GM23338 (cell line): ENCODE results near the gene COG7. TPM values are rescaled to one million over a fixed set of nuclear protein-coding genes. Genes with fewer than 3 reads are reported as not detected.

ENCODE experiments used
- ATAC-seq: fragments of 200-7000 bp; cut with Tn5 transposase; 3 replicates; pipeline ENCODE4 v1.9.1; 2020
- DNase-seq: peaks from one replicate; pipeline ENCODE4 v3.0.0-alpha.2; 2015; ENCODE audit warnings: low spot score
- H2AFZ ChIP-seq: fragments of 200-600 bp; sonication (generic); 2 replicates; pipeline ENCODE4 v1.8.0; 2016; ENCODE audit warnings: antibody characterized with exemption, mild to moderate bottlenecking, moderate library complexity
- H3F3A ChIP-seq: fragments of 200-600 bp; sonication (generic); replicated peaks from 2 replicates; pipeline ENCODE4 v1.8.0; 2017; ENCODE audit warnings: antibody characterized with exemption, mixed run types, low read depth
- H3K27ac ChIP-seq: fragments of 200-600 bp; sonication (generic); 2 replicates; pipeline ENCODE4 v1.6.1; 2016; ENCODE audit warnings: low read depth
- H3K27me3 ChIP-seq: fragments of 200-600 bp; sonication (generic); 2 replicates; pipeline ENCODE4 v1.8.0; 2016; ENCODE audit warnings: mild to moderate bottlenecking, mixed run types, moderate library complexity; ENCODE audit not compliant: insufficient read depth
- H3K36me3 ChIP-seq: fragments of 200-600 bp; sonication (generic); 2 replicates; pipeline ENCODE4 v1.8.0; 2016; ENCODE audit warnings: mild to moderate bottlenecking; ENCODE audit not compliant: insufficient read depth
- H3K4me1 ChIP-seq: fragments of 200-600 bp; sonication (generic); 2 replicates; pipeline ENCODE4 v1.8.0; 2016; ENCODE audit warnings: mild to moderate bottlenecking, moderate library complexity; ENCODE audit not compliant: insufficient read depth
- H3K4me2 ChIP-seq: fragments of 200-600 bp; sonication (generic); 2 replicates; pipeline ENCODE4 v1.7.1; 2017; ENCODE audit warnings: mixed run types
- H3K4me3 ChIP-seq: fragments of 200-600 bp; sonication (generic); 2 replicates; pipeline ENCODE4 v1.6.1; 2016; ENCODE audit warnings: mixed run types
- H3K79me2 ChIP-seq: fragments of 200-600 bp; sonication (generic); replicated peaks from 2 replicates; pipeline ENCODE4 v1.8.0; 2017; ENCODE audit warnings: mild to moderate bottlenecking; ENCODE audit not compliant: insufficient read depth
- H3K9me2 ChIP-seq: fragments of 200-600 bp; sonication (generic); 2 replicates; pipeline ENCODE4 v1.8.0; 2017; ENCODE audit not compliant: insufficient read depth
- H4K20me1 ChIP-seq: fragments of 200-600 bp; sonication (generic); replicated peaks from 2 replicates; pipeline ENCODE4 v1.8.0; 2017; ENCODE audit warnings: mild to moderate bottlenecking; ENCODE audit not compliant: insufficient read depth
- H3K27ac Mint-ChIP-seq: 2 replicates; pipeline ENCODE4 v1.8.0; 2020; ENCODE audit warnings: inconsistent platforms, mild to moderate bottlenecking, moderate library complexity, mixed read lengths
- H3K27me3 Mint-ChIP-seq: 3 replicates; pipeline ENCODE4 v1.8.0; 2022; ENCODE audit warnings: low read depth, mild to moderate bottlenecking, moderate library complexity, mixed read lengths, inconsistent platforms; ENCODE audit not compliant: insufficient read depth, poor library complexity
- H3K36me3 Mint-ChIP-seq: 3 replicates; pipeline ENCODE4 v1.8.0; 2021; ENCODE audit warnings: low read depth, mild to moderate bottlenecking, inconsistent platforms, moderate library complexity, mixed read lengths
- H3K4me1 Mint-ChIP-seq: 3 replicates; pipeline ENCODE4 v1.8.0; 2020; ENCODE audit warnings: mild to moderate bottlenecking, inconsistent platforms, mixed read lengths
- H3K4me3 Mint-ChIP-seq: 3 replicates; pipeline ENCODE4 v1.8.0; 2021; ENCODE audit warnings: moderate library complexity, mild to moderate bottlenecking, inconsistent platforms, mixed read lengths
- H3K9me3 Mint-ChIP-seq: 3 replicates; pipeline ENCODE4 v1.8.0; 2020; ENCODE audit warnings: moderate library complexity, mild to moderate bottlenecking, inconsistent platforms, mixed read lengths
- CREB1 ChIP-seq: fragments of 250-450 bp; sonication (Bioruptor Pico); IDR thresholded peaks from 2 replicates; pipeline ENCODE4 v1.5.0; 2020; ENCODE audit warnings: low read depth, mild to moderate bottlenecking, moderate library complexity
- EZH2 ChIP-seq: fragments of 200-600 bp; sonication (generic); IDR thresholded peaks from one replicate; pipeline ENCODE4 v1.8.0; 2017; ENCODE audit warnings: antibody characterized with exemption, mild to moderate bottlenecking, low read depth; ENCODE audit not compliant: unreplicated experiment
- EZH2phosphoT487 ChIP-seq: fragments of 200-600 bp; sonication (generic); IDR thresholded peaks from one replicate; pipeline ENCODE4 v1.8.1; 2018; ENCODE audit warnings: antibody characterized with exemption; ENCODE audit not compliant: unreplicated experiment
- JUNB ChIP-seq: IDR thresholded peaks from one replicate; pipeline ENCODE4 v1.6.1; 2016; ENCODE audit warnings: antibody characterized with exemption; ENCODE audit not compliant: unreplicated experiment
- NANOG ChIP-seq: IDR thresholded peaks from 2 replicates; pipeline ENCODE4 v1.6.1; 2016; ENCODE audit warnings: antibody characterized with exemption, borderline replicate concordance
- POLR2AphosphoS5 ChIP-seq: IDR thresholded peaks from 2 replicates; pipeline ENCODE4 v1.6.1; 2016; ENCODE audit warnings: antibody characterized with exemption, low read depth
- STAT1 ChIP-seq: IDR thresholded peaks from one replicate; pipeline ENCODE4 v1.6.1; 2016; ENCODE audit warnings: antibody characterized with exemption; ENCODE audit not compliant: unreplicated experiment
- ZNF114 ChIP-seq: fragments of 250-450 bp; sonication (Bioruptor Pico); IDR thresholded peaks from 2 replicates; pipeline ENCODE4 v1.5.0; 2020; ENCODE audit warnings: mild to moderate bottlenecking, moderate library complexity
- ZNF331 ChIP-seq: fragments of 250-450 bp; sonication (Bioruptor Pico); IDR thresholded peaks from 2 replicates; pipeline ENCODE4 v1.5.0; 2020; ENCODE audit warnings: low read depth, mild to moderate bottlenecking, moderate library complexity
- polyA plus RNA-seq: library from polyadenylated mRNA; unstranded; fragments of >200 nt; fragmentation: Nextera tagmentation; extraction: Ambion mirVana; gene quantifications from 2 replicates; pipeline ENCODE4 v1.2.1, GENCODE V29; 2016
- total RNA-seq: library from RNA; depleted of rRNA; stranded (reverse); fragments of >200 nt; shearing (Covaris generic); gene quantifications from 2 replicates; pipeline ENCODE4 v1.2.3, GENCODE V29; 2014
- TF ChIP-seq, protein P1 (sequence below), 2 experiments: fragments of 200-600 bp in 1 of 2; sonication (generic) in 1 of 2; conservative IDR thresholded peaks; 2 replicates each; pipeline versions ENCODE4 v1.5.1 to v1.6.1; 2016 to 2017; ENCODE audit warnings: antibody characterized with exemption in 2 of 2, low read depth in 2 of 2, mild to moderate bottlenecking in 2 of 2, moderate library complexity in 1 of 2
- TF ChIP-seq, protein P2 (sequence below): IDR thresholded peaks from 2 replicates; pipeline ENCODE4 v1.6.1; 2016; ENCODE audit warnings: antibody characterized with exemption
- TF ChIP-seq, protein P3 (sequence below): fragments of 250-450 bp; sonication (Bioruptor Pico); IDR thresholded peaks from 2 replicates; pipeline ENCODE4 v1.5.0; 2020; ENCODE audit warnings: mild to moderate bottlenecking, moderate library complexity
- TF ChIP-seq, protein P4 (sequence below): IDR thresholded peaks from one replicate; pipeline ENCODE4 v1.6.1; 2018; ENCODE audit warnings: antibody characterized with exemption; ENCODE audit not compliant: unreplicated experiment

COG7 gene
- total and polyA plus RNA-seq, 2 experiments from 2014 or later = 9.2 to 20.0 TPM

DNA sequence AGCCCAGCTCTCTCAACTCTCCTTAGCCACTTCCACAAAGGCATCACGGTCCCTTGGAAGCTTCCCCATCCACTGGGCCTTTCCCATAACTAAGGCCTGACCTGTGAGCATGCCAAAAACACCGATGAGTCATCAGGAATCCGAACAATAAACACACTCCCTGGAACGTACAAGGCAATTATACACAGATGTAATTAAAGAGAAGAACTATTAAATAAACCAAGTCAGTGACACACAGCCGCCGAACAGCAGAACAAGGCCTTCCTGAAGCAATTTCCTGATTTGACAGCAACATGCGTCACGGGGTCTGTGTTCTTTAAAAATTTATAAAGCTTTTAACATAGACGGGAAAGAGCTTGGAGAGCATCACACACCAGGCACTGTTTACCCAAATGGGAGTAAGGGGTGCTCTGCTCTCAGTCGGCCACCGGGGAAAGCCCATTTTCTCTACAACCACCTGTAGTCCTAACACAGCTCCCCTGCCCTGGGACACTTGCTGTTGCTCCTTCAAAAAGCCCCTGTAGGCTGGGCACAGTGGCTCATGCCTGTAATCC is 29.4 kb downstream of the COG7 start:
- peak; percentile 86 for ATAC-seq
- peaks cover 10% of the 10 kb centered on the region for H3K4me1 Mint-ChIP-seq
- Histone ChIP-seq H3K9me2 (no peaks in the 10 kb centered on the region), H2AFZ (no peak overlapping the region), H4K20me1 (no peaks in the 10 kb centered on the region), H3F3A (no peaks in the 10 kb centered on the region), H3K4me1 (peaks cover 12% of the 10 kb centered on the region; the same call in 1 of the 2 replicates), H3K79me2 (no peaks in the 10 kb centered on the region), H3K4me2 (no peak overlapping the region), H3K27me3 (no peaks in the 10 kb centered on the region), H3K27ac (no peak overlapping the region), H3K36me3 (no peaks in the 10 kb centered on the region), H3K4me3 (no peak overlapping the region)
- H3K4me3 Mint-ChIP-seq = no peak overlapping the region
- H3K36me3 Mint-ChIP-seq = peaks cover 14% of the 10 kb centered on the region
- TF ChIP-seq, protein P1, sequence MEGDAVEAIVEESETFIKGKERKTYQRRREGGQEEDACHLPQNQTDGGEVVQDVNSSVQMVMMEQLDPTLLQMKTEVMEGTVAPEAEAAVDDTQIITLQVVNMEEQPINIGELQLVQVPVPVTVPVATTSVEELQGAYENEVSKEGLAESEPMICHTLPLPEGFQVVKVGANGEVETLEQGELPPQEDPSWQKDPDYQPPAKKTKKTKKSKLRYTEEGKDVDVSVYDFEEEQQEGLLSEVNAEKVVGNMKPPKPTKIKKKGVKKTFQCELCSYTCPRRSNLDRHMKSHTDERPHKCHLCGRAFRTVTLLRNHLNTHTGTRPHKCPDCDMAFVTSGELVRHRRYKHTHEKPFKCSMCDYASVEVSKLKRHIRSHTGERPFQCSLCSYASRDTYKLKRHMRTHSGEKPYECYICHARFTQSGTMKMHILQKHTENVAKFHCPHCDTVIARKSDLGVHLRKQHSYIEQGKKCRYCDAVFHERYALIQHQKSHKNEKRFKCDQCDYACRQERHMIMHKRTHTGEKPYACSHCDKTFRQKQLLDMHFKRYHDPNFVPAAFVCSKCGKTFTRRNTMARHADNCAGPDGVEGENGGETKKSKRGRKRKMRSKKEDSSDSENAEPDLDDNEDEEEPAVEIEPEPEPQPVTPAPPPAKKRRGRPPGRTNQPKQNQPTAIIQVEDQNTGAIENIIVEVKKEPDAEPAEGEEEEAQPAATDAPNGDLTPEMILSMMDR (conservative IDR thresholded peaks at IDR 0.05; ENCODE audit: low read depth in 2 of 2) = no peak
- TF ChIP-seq, protein P2, sequence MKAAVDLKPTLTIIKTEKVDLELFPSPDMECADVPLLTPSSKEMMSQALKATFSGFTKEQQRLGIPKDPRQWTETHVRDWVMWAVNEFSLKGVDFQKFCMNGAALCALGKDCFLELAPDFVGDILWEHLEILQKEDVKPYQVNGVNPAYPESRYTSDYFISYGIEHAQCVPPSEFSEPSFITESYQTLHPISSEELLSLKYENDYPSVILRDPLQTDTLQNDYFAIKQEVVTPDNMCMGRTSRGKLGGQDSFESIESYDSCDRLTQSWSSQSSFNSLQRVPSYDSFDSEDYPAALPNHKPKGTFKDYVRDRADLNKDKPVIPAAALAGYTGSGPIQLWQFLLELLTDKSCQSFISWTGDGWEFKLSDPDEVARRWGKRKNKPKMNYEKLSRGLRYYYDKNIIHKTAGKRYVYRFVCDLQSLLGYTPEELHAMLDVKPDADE = no peak
- no peak for TF ChIP-seq STAT1
- TF ChIP-seq POLR2AphosphoS5 = no peak
- TF ChIP-seq EZH2phosphoT487 = no peak
- TF ChIP-seq EZH2 = no peak
- no peak for TF ChIP-seq ZNF331 (CRISPR knock-in tag)
- TF ChIP-seq JUNB = no peak
- TF ChIP-seq, protein P3, sequence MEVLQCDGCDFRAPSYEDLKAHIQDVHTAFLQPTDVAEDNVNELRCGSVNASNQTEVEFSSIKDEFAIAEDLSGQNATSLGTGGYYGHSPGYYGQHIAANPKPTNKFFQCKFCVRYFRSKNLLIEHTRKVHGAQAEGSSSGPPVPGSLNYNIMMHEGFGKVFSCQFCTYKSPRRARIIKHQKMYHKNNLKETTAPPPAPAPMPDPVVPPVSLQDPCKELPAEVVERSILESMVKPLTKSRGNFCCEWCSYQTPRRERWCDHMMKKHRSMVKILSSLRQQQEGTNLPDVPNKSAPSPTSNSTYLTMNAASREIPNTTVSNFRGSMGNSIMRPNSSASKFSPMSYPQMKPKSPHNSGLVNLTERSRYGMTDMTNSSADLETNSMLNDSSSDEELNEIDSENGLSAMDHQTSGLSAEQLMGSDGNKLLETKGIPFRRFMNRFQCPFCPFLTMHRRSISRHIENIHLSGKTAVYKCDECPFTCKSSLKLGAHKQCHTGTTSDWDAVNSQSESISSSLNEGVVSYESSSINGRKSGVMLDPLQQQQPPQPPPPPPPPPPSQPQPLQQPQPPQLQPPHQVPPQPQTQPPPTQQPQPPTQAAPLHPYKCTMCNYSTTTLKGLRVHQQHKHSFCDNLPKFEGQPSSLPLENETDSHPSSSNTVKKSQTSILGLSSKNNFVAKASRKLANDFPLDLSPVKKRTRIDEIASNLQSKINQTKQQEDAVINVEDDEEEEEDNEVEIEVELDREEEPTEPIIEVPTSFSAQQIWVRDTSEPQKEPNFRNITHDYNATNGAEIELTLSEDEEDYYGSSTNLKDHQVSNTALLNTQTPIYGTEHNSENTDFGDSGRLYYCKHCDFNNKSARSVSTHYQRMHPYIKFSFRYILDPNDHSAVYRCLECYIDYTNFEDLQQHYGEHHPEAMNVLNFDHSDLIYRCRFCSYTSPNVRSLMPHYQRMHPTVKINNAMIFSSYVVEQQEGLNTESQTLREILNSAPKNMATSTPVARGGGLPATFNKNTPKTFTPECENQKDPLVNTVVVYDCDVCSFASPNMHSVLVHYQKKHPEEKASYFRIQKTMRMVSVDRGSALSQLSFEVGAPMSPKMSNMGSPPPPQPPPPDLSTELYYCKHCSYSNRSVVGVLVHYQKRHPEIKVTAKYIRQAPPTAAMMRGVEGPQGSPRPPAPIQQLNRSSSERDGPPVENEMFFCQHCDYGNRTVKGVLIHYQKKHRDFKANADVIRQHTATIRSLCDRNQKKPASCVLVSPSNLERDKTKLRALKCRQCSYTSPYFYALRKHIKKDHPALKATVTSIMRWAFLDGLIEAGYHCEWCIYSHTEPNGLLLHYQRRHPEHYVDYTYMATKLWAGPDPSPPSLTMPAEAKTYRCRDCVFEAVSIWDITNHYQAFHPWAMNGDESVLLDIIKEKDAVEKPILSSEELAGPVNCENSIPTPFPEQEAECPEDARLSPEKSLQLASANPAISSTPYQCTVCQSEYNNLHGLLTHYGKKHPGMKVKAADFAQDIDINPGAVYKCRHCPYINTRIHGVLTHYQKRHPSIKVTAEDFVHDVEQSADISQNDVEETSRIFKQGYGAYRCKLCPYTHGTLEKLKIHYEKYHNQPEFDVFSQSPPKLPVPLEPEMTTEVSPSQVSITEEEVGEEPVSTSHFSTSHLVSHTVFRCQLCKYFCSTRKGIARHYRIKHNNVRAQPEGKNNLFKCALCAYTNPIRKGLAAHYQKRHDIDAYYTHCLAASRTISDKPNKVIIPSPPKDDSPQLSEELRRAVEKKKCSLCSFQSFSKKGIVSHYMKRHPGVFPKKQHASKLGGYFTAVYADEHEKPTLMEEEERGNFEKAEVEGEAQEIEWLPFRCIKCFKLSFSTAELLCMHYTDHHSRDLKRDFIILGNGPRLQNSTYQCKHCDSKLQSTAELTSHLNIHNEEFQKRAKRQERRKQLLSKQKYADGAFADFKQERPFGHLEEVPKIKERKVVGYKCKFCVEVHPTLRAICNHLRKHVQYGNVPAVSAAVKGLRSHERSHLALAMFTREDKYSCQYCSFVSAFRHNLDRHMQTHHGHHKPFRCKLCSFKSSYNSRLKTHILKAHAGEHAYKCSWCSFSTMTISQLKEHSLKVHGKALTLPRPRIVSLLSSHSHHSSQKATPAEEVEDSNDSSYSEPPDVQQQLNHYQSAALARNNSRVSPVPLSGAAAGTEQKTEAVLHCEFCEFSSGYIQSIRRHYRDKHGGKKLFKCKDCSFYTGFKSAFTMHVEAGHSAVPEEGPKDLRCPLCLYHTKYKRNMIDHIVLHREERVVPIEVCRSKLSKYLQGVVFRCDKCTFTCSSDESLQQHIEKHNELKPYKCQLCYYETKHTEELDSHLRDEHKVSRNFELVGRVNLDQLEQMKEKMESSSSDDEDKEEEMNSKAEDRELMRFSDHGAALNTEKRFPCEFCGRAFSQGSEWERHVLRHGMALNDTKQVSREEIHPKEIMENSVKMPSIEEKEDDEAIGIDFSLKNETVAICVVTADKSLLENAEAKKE (CRISPR knock-in tag) = no peak
- TF ChIP-seq, protein P4, sequence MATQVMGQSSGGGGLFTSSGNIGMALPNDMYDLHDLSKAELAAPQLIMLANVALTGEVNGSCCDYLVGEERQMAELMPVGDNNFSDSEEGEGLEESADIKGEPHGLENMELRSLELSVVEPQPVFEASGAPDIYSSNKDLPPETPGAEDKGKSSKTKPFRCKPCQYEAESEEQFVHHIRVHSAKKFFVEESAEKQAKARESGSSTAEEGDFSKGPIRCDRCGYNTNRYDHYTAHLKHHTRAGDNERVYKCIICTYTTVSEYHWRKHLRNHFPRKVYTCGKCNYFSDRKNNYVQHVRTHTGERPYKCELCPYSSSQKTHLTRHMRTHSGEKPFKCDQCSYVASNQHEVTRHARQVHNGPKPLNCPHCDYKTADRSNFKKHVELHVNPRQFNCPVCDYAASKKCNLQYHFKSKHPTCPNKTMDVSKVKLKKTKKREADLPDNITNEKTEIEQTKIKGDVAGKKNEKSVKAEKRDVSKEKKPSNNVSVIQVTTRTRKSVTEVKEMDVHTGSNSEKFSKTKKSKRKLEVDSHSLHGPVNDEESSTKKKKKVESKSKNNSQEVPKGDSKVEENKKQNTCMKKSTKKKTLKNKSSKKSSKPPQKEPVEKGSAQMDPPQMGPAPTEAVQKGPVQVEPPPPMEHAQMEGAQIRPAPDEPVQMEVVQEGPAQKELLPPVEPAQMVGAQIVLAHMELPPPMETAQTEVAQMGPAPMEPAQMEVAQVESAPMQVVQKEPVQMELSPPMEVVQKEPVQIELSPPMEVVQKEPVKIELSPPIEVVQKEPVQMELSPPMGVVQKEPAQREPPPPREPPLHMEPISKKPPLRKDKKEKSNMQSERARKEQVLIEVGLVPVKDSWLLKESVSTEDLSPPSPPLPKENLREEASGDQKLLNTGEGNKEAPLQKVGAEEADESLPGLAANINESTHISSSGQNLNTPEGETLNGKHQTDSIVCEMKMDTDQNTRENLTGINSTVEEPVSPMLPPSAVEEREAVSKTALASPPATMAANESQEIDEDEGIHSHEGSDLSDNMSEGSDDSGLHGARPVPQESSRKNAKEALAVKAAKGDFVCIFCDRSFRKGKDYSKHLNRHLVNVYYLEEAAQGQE = no peak
- no peak for TF ChIP-seq ZNF114 (CRISPR knock-in tag)
- TF ChIP-seq CREB1 (CRISPR knock-in tag) = no peak
- TF ChIP-seq NANOG = no peak
- H3K27ac Mint-ChIP-seq = peak overlapping the region; percentile 61
- no peaks in the 10 kb centered on the region for H3K27me3 Mint-ChIP-seq
- peak; percentile 41 for DNase-seq
- H3K9me3 Mint-ChIP-seq = no peaks in the 10 kb centered on the region
